GM18508 (cell line): ENCODE measurements around the gene HELT.
"Not testable (repeated sequence)": the region's sequence is repeated elsewhere in the genome, so short reads cannot be mapped to it uniquely, and the experiment has no call there.

Experiments
- ATAC-seq: cut with Tn5 transposase; IDR thresholded peaks from one replicate; pipeline ENCODE4 v1.9.1; 2021; ENCODE audit warnings: moderate number of reproducible peaks; ENCODE audit not compliant: insufficient read depth, unreplicated experiment

HELT gene

GRCh38 chr4:185017964-185018772 lies at the start of gene HELT:
Gene HELT (plus strand): TSS chr4:185018490. CDS start chr4:185018929, 439 bp downstream.
- ATAC-seq, result no peak

DNA sequence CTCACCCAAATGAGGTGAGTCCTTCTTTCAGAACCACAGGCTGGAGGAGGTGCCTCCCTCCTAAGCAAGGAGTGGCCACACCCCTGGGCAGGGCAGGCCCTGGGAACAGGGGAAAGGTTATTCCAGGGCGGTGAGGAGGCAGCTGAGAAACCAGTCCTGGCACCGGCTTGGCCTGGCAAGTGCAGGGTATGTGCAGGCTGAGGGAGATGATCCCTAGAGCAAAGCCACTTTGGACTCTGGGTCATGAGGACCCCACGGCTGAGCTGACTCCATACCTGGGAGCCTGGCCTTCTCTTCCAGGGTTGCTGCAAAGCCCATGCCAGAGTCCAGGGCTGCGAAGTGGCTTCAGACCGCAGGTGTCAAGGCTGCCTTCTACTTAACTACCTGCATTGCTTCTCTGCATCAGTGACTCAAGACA lies 49.5 kb upstream of the HELT start:
- no peak for ATAC-seq

GRCh38 chr4:184969610-184970009 lies 48.7 kb upstream of the HELT start:
- no peak for ATAC-seq

GRCh38 chr4:184972991-184973390 lies 45.3 kb upstream of the HELT start:
- no peak for ATAC-seq

GRCh38 chr4:184976348-184976747 lies 41.9 kb upstream of the HELT start:
- not testable (repeated sequence) for ATAC-seq

- ATAC-seq, result no peak
Measured at GRCh38 chr4:184977747-184978146, 40.5 kb upstream of the HELT start.

- ATAC-seq, result no peak
Measured at GRCh38 chr4:184978211-184978610, 40.1 kb upstream of the HELT start.

GRCh38 chr4:184979461-184980124 lies 38.7 kb upstream of the HELT start:
- ATAC-seq, result no peak

GRCh38 chr4:184980261-184980660 lies 38.0 kb upstream of the HELT start:
- no peak for ATAC-seq

GRCh38 chr4:184983672-184984356 lies 34.5 kb upstream of the HELT start:
- ATAC-seq, result no peak

DNA sequence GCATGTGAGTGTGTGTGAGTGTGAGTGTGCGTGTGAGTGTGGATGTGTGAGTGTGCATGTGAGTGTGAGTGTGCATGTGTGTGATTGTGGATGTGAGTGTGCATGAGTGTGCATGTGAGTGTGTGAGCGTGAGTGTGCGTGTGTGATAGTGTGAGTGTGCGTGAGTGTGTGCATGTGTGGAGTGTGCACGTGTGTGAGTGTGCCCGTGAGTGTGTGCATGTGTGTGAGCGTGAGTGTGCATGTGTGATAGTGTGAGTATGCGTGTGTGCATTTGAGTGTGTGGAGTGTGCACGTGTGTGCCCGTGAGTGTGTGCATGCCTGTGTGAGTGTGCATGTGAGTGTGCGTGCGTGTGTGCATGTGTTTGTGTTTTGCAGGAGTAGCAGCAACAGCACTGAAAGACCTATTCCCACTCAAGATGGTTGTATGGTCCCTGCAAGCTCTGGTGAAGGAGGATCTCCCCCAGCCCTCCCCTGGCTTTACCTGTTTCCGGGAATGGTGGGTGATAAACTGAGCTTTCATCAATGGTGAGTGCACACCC lies 30.7 kb upstream of the HELT start:
- no peak for ATAC-seq

GRCh38 chr4:184988611-184989010 lies 29.7 kb upstream of the HELT start:
- ATAC-seq, result no peak

GRCh38 chr4:184989283-184989682 lies 29.0 kb upstream of the HELT start:
- not testable (repeated sequence) for ATAC-seq

GRCh38 chr4:184990131-184990530 lies 28.2 kb upstream of the HELT start:
- not testable (repeated sequence) for ATAC-seq

- no peak for ATAC-seq
Measured at GRCh38 chr4:184991860-184992259, 26.4 kb upstream of the HELT start.

DNA sequence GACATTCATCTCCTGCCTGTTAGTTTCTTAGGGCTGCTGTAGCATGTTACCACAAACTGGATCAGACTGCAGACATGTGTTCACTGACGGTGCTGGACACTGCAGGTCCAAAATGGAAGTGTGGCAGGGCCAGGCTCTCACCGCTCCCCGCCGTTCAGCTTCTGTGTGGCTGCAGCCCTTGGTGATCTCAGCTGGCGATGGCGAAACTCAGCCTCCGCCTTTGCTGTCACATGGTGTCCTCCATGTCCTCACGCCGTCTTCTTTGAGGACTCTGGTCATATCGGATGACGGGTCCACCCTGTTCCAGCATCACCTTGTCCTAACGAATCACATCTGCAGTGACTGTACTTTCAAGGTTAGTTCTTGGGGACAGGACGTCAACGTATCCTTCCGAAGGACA lies 25.9 kb upstream of the HELT start:
- no peak for ATAC-seq

DNA sequence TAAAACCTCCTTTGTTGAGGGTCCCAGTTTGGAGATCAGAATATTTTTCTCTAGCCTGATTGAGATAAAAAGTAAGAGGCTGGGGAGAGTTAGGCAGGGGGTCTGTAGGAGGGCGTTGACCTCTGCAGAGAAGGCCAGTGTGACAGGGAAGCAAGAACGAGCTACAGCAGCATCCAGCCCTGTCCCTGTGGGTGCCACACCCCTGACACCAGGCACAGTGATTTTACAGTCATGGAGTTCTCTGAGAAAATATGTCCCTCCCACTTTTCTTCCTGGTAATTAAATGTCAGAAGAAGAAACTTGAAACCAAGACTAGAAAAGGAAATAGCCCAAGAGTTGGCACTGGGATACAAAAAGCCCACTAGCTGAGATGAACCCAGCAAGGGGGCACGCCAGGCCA lies 25.0 kb upstream of the HELT start:
- no peak for ATAC-seq

GRCh38 chr4:184994010-184994622 lies 24.2 kb upstream of the HELT start:
- no peak for ATAC-seq

DNA sequence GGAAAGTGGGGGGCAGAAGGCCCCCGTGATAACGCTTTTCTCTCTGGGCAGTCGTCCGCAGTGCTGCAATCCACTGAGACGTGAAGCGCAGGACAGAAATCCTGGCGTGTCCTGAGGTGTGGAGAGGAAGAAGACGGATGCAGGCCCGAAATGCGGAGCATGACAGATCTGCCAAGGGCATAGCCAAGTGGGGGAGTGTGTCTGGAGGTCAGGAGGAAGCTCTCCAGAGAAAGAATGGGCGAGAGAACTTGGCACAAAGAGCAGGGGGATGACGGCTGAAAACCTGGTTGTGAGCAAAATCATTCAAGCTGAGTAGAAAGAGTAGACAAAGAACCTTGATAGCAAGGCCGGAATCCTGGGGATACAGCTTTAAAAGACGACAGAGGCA lies 23.7 kb upstream of the HELT start:
- ATAC-seq, result no peak

DNA sequence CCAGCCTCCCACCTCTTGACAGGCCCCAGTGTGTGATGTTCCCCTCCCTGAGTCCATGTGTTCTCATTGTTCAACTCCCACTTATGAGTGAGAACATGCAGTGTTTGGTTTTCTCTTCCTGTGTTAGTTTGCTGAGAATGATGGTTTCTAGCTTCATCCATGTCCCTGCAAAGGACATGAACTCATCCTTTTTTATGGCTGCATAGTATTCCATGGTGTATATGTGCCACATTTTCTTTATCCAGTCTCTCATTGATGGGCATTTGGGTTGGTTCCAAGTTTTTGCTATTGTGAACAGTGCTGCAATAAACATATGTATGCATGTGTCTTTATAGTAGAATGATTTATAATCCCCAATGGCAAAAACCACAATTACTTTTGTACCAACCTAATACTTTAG lies 20.6 kb upstream of the HELT start:
- not testable (repeated sequence) for ATAC-seq

GRCh38 chr4:185002784-185003183 lies 15.5 kb upstream of the HELT start:
- ATAC-seq, result no peak
